ENCODE measurements around the gene YPEL1. TPM values are rescaled to one million over a fixed set of nuclear protein-coding genes. Genes with fewer than 3 reads are reported as not detected.

The YPEL1 gene
- total RNA-seq, 2 donors from 2014 or later: 2.9 to 16.2 TPM

DNA sequence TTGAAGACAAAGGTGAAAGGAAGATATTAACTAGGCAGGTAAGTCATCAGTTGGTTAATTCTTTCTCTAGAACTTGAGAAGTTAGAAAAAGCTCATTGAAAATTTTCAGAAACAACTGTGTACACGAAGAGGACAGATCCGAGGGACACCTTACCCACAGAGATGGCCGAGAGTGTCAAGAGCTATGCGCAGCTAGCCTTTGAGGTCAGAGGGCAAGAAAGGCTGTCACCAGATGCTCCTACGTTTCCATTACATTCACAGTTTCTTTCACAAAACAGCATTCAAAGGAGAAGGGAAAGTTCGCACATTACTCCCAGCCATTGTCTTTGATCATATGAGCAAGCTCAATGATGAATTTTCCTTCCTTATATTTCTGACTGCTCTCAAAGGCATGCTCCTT, 34.8 kb downstream of the YPEL1 start:
- H3K27ac ChIP-seq: no peak overlapping the region
- intact Hi-C loops (cut with DNase I): no loop called here
- H3K9me3 ChIP-seq: no peaks in the 10 kb centered on the region
- H3K36me3 ChIP-seq: peaks cover 3 to 9% of the 10 kb centered on the region in 2 donors
- no peak for DNase-seq (ENCODE audit: low spot score)
- WGBS: 90% methylated on average over 6 of the region's 6 CpGs
- TF ChIP-seq, protein P1, sequence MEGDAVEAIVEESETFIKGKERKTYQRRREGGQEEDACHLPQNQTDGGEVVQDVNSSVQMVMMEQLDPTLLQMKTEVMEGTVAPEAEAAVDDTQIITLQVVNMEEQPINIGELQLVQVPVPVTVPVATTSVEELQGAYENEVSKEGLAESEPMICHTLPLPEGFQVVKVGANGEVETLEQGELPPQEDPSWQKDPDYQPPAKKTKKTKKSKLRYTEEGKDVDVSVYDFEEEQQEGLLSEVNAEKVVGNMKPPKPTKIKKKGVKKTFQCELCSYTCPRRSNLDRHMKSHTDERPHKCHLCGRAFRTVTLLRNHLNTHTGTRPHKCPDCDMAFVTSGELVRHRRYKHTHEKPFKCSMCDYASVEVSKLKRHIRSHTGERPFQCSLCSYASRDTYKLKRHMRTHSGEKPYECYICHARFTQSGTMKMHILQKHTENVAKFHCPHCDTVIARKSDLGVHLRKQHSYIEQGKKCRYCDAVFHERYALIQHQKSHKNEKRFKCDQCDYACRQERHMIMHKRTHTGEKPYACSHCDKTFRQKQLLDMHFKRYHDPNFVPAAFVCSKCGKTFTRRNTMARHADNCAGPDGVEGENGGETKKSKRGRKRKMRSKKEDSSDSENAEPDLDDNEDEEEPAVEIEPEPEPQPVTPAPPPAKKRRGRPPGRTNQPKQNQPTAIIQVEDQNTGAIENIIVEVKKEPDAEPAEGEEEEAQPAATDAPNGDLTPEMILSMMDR (IDR thresholded peaks at IDR 0.05): no peak
- no peak for TF ChIP-seq POLR2AphosphoS5 (IDR thresholded peaks at IDR 0.05)
- no peak for TF ChIP-seq POLR2A (IDR thresholded peaks at IDR 0.05)
- H3K4me1 ChIP-seq (replicated peaks): no peaks in the 10 kb centered on the region
- H3K27me3 ChIP-seq (replicated peaks; ENCODE audit: insufficient read depth): no peaks in the 10 kb centered on the region
- H3K4me3 ChIP-seq: no peak overlapping the region

DNA sequence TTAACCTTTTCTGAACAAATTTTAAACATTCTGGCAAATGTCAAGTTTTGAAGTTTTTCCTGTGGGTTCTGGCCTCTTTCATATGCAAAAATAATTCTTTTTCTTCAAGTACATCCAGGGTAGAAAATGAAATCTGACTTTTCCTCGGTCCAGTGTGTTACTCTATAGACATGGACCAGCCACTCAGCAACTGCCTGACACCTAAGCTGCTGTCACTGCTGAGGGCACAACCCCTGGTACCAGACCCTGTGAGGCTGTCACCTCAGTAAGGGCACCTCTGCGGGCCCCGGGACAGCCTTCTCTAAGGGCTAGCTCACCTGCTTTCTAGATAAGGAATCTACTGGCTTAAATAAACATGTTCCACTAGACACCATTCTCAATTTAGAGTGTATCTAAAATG, 36.0 kb downstream of the YPEL1 start:
- DNase-seq (ENCODE audit: low spot score): no peak
- 78% methylated on average over 3 of the region's 3 CpGs for WGBS
- TF ChIP-seq POLR2A (IDR thresholded peaks at IDR 0.05) (no peak), POLR2AphosphoS5 (IDR thresholded peaks at IDR 0.05) (no peak)
- TF ChIP-seq, protein P1 (IDR thresholded peaks at IDR 0.05): no peak
- Histone ChIP-seq H3K27me3 (replicated peaks; ENCODE audit: insufficient read depth) (no peaks in the 10 kb centered on the region), H3K27ac (no peak overlapping the region), H3K36me3 (peaks cover 3 to 15% of the 10 kb centered on the region in 2 donors), H3K4me3 (no peak overlapping the region), H3K9me3 (no peaks in the 10 kb centered on the region), H3K4me1 (replicated peaks) (no peaks in the 10 kb centered on the region)
- intact Hi-C loops (cut with DNase I): no loop called here

DNA sequence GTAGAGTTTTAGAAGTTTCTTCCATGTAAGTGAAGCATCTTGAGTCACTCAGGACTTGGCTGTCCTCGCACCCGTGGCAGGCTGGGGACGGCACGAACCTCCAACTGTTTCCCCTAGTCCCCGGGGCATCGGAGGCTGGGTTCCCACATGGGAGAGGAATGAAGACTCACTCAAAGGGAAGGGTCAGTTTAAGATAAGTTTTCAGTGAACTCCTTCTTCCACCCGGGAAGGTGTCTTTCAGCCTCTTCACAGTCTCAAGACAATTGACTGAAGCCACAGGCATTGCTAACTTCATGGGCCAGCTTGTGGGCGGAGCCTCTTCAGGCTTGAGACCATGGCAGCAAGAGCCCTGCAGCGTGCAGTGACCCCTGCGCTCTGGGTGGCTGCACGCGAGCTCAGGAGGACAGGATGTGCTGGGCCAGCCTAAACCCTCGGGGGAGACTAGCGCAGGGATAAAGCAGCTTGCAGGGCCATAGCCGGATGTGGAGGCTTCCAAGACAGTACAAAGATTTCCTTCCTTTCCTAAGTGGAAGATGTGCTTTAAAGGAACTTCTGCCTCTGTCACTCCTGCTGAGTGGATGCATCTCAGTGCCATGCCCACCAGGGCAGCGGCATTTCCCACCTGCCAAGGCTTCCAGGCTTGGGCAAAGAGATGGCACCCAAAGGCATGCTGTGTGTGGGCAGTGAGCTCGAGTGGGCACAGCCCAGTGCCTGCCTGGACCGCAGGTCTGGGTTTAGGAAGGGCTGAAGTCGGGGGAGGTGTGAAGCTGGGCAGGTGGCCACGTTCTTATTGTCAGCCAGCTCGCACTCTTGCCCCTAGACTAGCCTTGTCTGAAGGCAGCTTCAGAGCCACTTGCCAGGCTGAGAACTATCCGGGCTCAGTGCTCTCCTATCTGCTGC, 36.9 kb downstream of the YPEL1 start:
- H3K36me3 ChIP-seq: peaks cover 8 to 17% of the 10 kb centered on the region in 2 donors
- peak overlapping the region in 1 of 2 donors; percentile 23 for H3K27ac ChIP-seq
- no peak for DNase-seq (ENCODE audit: low spot score)
- no peaks in the 10 kb centered on the region for H3K4me1 ChIP-seq (replicated peaks)
- WGBS: 69% methylated on average over 22 of the region's 22 CpGs
- TF ChIP-seq, protein P1 (IDR thresholded peaks at IDR 0.05): no peak
- TF ChIP-seq POLR2A (IDR thresholded peaks at IDR 0.05) (no peak), POLR2AphosphoS5 (IDR thresholded peaks at IDR 0.05) (no peak)
- H3K9me3 ChIP-seq: no peaks in the 10 kb centered on the region
- intact Hi-C loops (cut with DNase I): no loop called here
- H3K27me3 ChIP-seq (replicated peaks; ENCODE audit: insufficient read depth): no peaks in the 10 kb centered on the region
- H3K4me3 ChIP-seq: no peak overlapping the region

DNA sequence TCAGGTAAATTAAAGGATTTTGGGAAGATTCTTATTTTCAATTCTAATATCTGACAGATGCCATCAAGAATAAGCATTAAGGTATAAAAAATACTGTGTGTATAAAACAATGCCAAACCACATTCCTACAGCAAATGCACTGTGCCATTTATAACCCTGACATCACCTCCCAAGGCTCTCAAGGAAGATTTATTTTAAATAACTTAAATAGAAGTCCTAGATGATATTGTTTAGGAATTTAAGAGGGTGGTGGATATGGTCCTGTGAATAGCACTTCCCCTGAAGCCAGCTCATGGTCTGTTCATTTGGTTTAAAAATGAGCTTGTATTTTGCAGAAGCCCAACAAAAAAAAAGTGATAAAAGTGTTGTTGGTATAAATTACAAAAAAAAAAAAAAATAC, 37.7 kb downstream of the YPEL1 start:
- no peaks in the 10 kb centered on the region for H3K4me1 ChIP-seq (replicated peaks)
- H3K36me3 ChIP-seq: peaks cover 9 to 17% of the 10 kb centered on the region in 2 donors
- TF ChIP-seq POLR2AphosphoS5 (IDR thresholded peaks at IDR 0.05) (no peak), POLR2A (IDR thresholded peaks at IDR 0.05) (no peak)
- TF ChIP-seq, protein P1 (IDR thresholded peaks at IDR 0.05): no peak
- H3K9me3 ChIP-seq: no peaks in the 10 kb centered on the region
- H3K27me3 ChIP-seq (replicated peaks; ENCODE audit: insufficient read depth): no peaks in the 10 kb centered on the region
- H3K27ac ChIP-seq: peak overlapping the region in 1 of 2 donors; percentile 15
- no peak overlapping the region for H3K4me3 ChIP-seq
- no peak for DNase-seq (ENCODE audit: low spot score)
- intact Hi-C loops (cut with DNase I): no loop called here
